WTC11 (cell line): Measurements from ENCODE around the gene C17orf50. TPM values are rescaled to one million over a fixed set of nuclear protein-coding genes. Genes with fewer than 3 reads are reported as not detected.

Experiments used
- ATAC-seq: fragments of 200-7000 bp; cut with Tn5 transposase; 2 replicates; pipeline ENCODE4 v1.10.0; 2021; ENCODE audit warnings: mild to moderate bottlenecking, moderate library complexity
- CTCF ChIA-PET: fragments of 300-600 bp; sonication (Branson Sonifier 250); formaldehyde crosslinking; loops from one replicate; lab custom pipeline; 2021; ENCODE audit warnings: antibody characterized with exemption; lab: Charles Lee
- POLR2A ChIA-PET: fragments of 350-600 bp; sonication (Branson Sonifier 250); formaldehyde crosslinking; loops from one replicate; lab custom pipeline; 2021; ENCODE audit warnings: antibody characterized with exemption; lab: Charles Lee
- DNase-seq: peaks from one replicate; pipeline ENCODE4 v3.0.0; 2021; ENCODE audit warnings: low spot score
- H3K27ac Mint-ChIP-seq: 2 replicates; pipeline ENCODE4 v1.8.0; 2021; ENCODE audit warnings: mixed read lengths
- H3K27me3 Mint-ChIP-seq: 2 replicates; pipeline ENCODE4 v1.8.0; 2021; ENCODE audit warnings: low read depth, mild to moderate bottlenecking, moderate library complexity, mixed read lengths
- H3K36me3 Mint-ChIP-seq: 2 replicates; pipeline ENCODE4 v1.8.0; 2021; ENCODE audit warnings: mixed read lengths
- H3K4me1 Mint-ChIP-seq: 2 replicates; pipeline ENCODE4 v1.8.0; 2022; ENCODE audit warnings: mixed read lengths
- H3K4me3 Mint-ChIP-seq: 2 replicates; pipeline ENCODE4 v1.8.0; 2021; ENCODE audit warnings: mild to moderate bottlenecking, moderate library complexity, mixed read lengths
- H3K9me3 Mint-ChIP-seq: 2 replicates; pipeline ENCODE4 v1.8.0; 2021; ENCODE audit warnings: mixed read lengths
- AFF4 ChIP-seq: sonication (generic); formaldehyde crosslinking; IDR thresholded peaks from 2 replicates; pipeline ENCODE4 v1.8.1; 2023; ENCODE audit warnings: mild to moderate bottlenecking, missing genetic modification reagents, borderline replicate concordance
- AR ChIP-seq: fragments of 250-450 bp; sonication (Bioruptor Pico); IDR thresholded peaks from 2 replicates; pipeline ENCODE4 v1.9.0; 2021; ENCODE audit warnings: mild to moderate bottlenecking
- E2F4 ChIP-seq: sonication (generic); formaldehyde crosslinking; IDR thresholded peaks from 2 replicates; pipeline ENCODE4 v1.8.1; 2022; ENCODE audit warnings: low read depth, mild to moderate bottlenecking, moderate library complexity, missing genetic modification reagents, borderline replicate concordance
- EMX1 ChIP-seq: fragments of 250-450 bp; sonication (Bioruptor Pico); IDR thresholded peaks from 2 replicates; pipeline ENCODE4 v1.8.0; 2021; ENCODE audit warnings: mild to moderate bottlenecking
- HMGA2 ChIP-seq: fragments of 250-450 bp; sonication (Bioruptor Pico); IDR thresholded peaks from 2 replicates; pipeline ENCODE4 v1.4.0; 2021; ENCODE audit warnings: mild to moderate bottlenecking, moderate library complexity
- NFYB ChIP-seq: sonication (generic); formaldehyde crosslinking; conservative IDR thresholded peaks from 2 replicates; pipeline ENCODE4 v1.8.0; 2022; ENCODE audit warnings: low read depth, missing genetic modification reagents
- RORB ChIP-seq: fragments of 250-450 bp; sonication (Bioruptor Pico); IDR thresholded peaks from 2 replicates; pipeline ENCODE4 v1.9.0; 2021; ENCODE audit warnings: mild to moderate bottlenecking
- SP1 ChIP-seq: sonication (generic); formaldehyde crosslinking; conservative IDR thresholded peaks from 2 replicates; pipeline ENCODE4 v1.8.1; 2022; ENCODE audit warnings: missing genetic modification reagents
- TEAD1 ChIP-seq: sonication (generic); formaldehyde crosslinking; IDR thresholded peaks from 2 replicates; pipeline ENCODE4 v1.8.0; 2022; ENCODE audit warnings: mild to moderate bottlenecking, missing genetic modification reagents
- TEAD4 ChIP-seq: sonication (generic); formaldehyde crosslinking; IDR thresholded peaks from 2 replicates; pipeline ENCODE4 v1.8.0; 2022; ENCODE audit warnings: mild to moderate bottlenecking, missing genetic modification reagents
- ZBTB43 ChIP-seq: sonication (generic); formaldehyde crosslinking; IDR thresholded peaks from 2 replicates; pipeline ENCODE4 v1.8.1; 2023; ENCODE audit warnings: mild to moderate bottlenecking, missing genetic modification reagents
- ZNF232 ChIP-seq: sonication (generic); formaldehyde crosslinking; IDR thresholded peaks from 2 replicates; pipeline ENCODE4 v1.8.0; 2022; ENCODE audit warnings: mild to moderate bottlenecking, missing genetic modification reagents
- ZNF396 ChIP-seq: fragments of 250-450 bp; sonication (Bioruptor Pico); IDR thresholded peaks from 2 replicates; pipeline ENCODE4 v1.8.0; 2021; ENCODE audit warnings: mild to moderate bottlenecking, moderate library complexity, borderline replicate concordance
- total RNA-seq: library from RNA; stranded (reverse); gene quantifications from 3 replicates; pipeline ENCODE4 v1.2.3, GENCODE V29; 2021

The C17orf50 gene
- total RNA-seq, 1 experiment from 2014 or later, result 0.35 TPM

GRCh38 chr17:35786941-35787432, 26.3 kb downstream of the C17orf50 start (continued):
- TF ChIP-seq AFF4 (CRISPR knock-in tag) (no peak), TEAD4 (CRISPR knock-in tag) (no peak), E2F4 (CRISPR knock-in tag) (no peak), TEAD1 (CRISPR knock-in tag) (no peak), HMGA2 (CRISPR knock-in tag) (no peak), AR (CRISPR knock-in tag) (no peak)

GRCh38 chr17:35788477-35789368, 28.0 kb downstream of the C17orf50 start:
- Mint-ChIP-seq H3K27ac (no peak overlapping the region), H3K4me3 (no peak overlapping the region), H3K9me3 (no peaks in the 10 kb centered on the region), H3K4me1 (peaks cover 7% of the 10 kb centered on the region), H3K27me3 (peaks cover 25% of the 10 kb centered on the region), H3K36me3 (no peaks in the 10 kb centered on the region)
- POLR2A ChIA-PET, result no interaction called here
- DNase-seq (no peak), ATAC-seq (no peak)
- CTCF ChIA-PET, result interaction anchor here (1.0 to 2.5 kb wide), 3 partner anchors 16 to 24 kb away, joined by 5 to 12 read pairs (median 5); partner anchors contain the start of gene TAF15
- TF ChIP-seq SP1 (CRISPR knock-in tag) (no peak), ZBTB43 (CRISPR knock-in tag) (no peak), EMX1 (CRISPR knock-in tag) (no peak), AFF4 (CRISPR knock-in tag) (no peak), ZNF232 (CRISPR knock-in tag) (no peak), NFYB (CRISPR knock-in tag) (no peak), RORB (CRISPR knock-in tag) (no peak), ZNF396 (CRISPR knock-in tag) (no peak)
